Endothelial cell of umbilical vein (primary cell): ENCODE data around the gene LTBP2.

Source experiments
- CTCF ChIP-seq, 2 donors: IDR thresholded peaks; 1 replicate in 1 of 2; 2 replicates in 1 of 2; pipeline ENCODE4 v1.5.1; 2011; ENCODE audit warnings: low read length in 2 of 2, mild to moderate bottlenecking in 2 of 2, moderate library complexity in 2 of 2, control low read depth in 1 of 2, inconsistent platforms in 1 of 2, low read depth in 1 of 2; ENCODE audit not compliant: insufficient read depth in 1 of 2; ENCODE audit errors: extremely low read depth in 1 of 2
- EZH2 ChIP-seq: IDR thresholded peaks from 2 replicates; pipeline ENCODE4 v1.6.1; 2012; ENCODE audit warnings: borderline replicate concordance, low read depth, mild to moderate bottlenecking, moderate library complexity, low read length, inconsistent platforms; ENCODE audit not compliant: severe bottlenecking
- MYC ChIP-seq: IDR thresholded peaks from one replicate; pipeline ENCODE4 v1.6.1; 2011; ENCODE audit warnings: mild to moderate bottlenecking, low read depth, low read length
- POLR2A ChIP-seq: IDR thresholded peaks from 2 replicates; pipeline ENCODE4 v1.6.1; 2012; ENCODE audit warnings: low read depth, mild to moderate bottlenecking, control low read depth, low read length
- POLR2AphosphoS5 ChIP-seq: IDR thresholded peaks from 2 replicates; pipeline ENCODE4 v1.6.1; 2012; ENCODE audit warnings: low read depth, mild to moderate bottlenecking, control low read depth, low read length, moderate library complexity; ENCODE audit not compliant: insufficient read depth

GRCh38 chr14:74504412-74504811, 107.6 kb downstream of the LTBP2 start:
- TF ChIP-seq POLR2A (no peak), CTCF (IDR thresholded peaks at IDR 0.05; ENCODE audit: extremely low read depth in 1 of 2, insufficient read depth in 1 of 2, low read depth in 1 of 2, low read length in 2 of 2) (no peak), EZH2 (no peak), POLR2AphosphoS5 (no peak), MYC (no peak)
